Thyroid gland (tissue), 4 donors: ENCODE results near the gene OBSCN. TPM values are rescaled to one million over a fixed set of nuclear protein-coding genes. Genes with fewer than 3 reads are reported as not detected.

Experiments used
- DNase-seq, 2 donors: peaks; one replicate each; pipeline ENCODE4 v3.0.0-alpha.2; 2019
- H3K27ac ChIP-seq, 3 donors: fragments of 200-600 bp; sonication (generic); 1 replicate in 2 of 3; 2 replicates in 1 of 3; pipeline ENCODE4 v1.5.1; 2016 to 2019; ENCODE audit warnings: mild to moderate bottlenecking in 1 of 3, moderate library complexity in 1 of 3
- H3K27me3 ChIP-seq: fragments of 200-600 bp; sonication (generic); one replicate; pipeline ENCODE4 v1.5.1; 2019
- H3K36me3 ChIP-seq, 2 donors: fragments of 200-600 bp; sonication (generic); one replicate each; pipeline ENCODE4 v1.5.1; 2016 to 2019
- H3K4me1 ChIP-seq, 2 donors: fragments of 200-600 bp; sonication (generic); one replicate each; pipeline ENCODE4 v1.5.1; 2017 to 2019
- H3K4me3 ChIP-seq, 3 donors: fragments of 200-600 bp; sonication (generic); replicated peaks in 1 of 3; 1 replicate in 2 of 3; 2 replicates in 1 of 3; pipeline ENCODE4 v1.5.1; 2016; ENCODE audit warnings: mild to moderate bottlenecking in 1 of 3
- H3K9me3 ChIP-seq: fragments of 200-600 bp; sonication (generic); one replicate; pipeline ENCODE4 v1.5.1; 2017
- POLR2A ChIP-seq, 2 donors: fragments of 450-650 bp; IDR thresholded peaks; one replicate each; pipeline ENCODE4 v1.6.1; 2017; ENCODE audit warnings: antibody characterized with exemption in 2 of 2, mild to moderate bottlenecking in 2 of 2, moderate library complexity in 1 of 2
- WGBS, 2 donors: methylation state at CpG; one replicate each; pipeline ENCODE4 v1.1.5; 2017; 5-methylcytosine and 5-hydroxymethylcytosine counted together
- intact Hi-C: fragments of 100-400 bp; cut with DNase I; formaldehyde crosslinking; loops from one replicate; pipeline ENCODE4 v1.15.1; 2023
- total RNA-seq, 4 donors: library from RNA; depleted of rRNA; stranded (reverse); fragments of >200 nt; gene quantifications; one replicate each; pipeline ENCODE4 v1.2.3, GENCODE V29; 2016
- TF ChIP-seq, protein P1 (sequence below), 6 experiments: fragments of 200-600 bp in 3 of 6; fragments of 450-650 bp in 3 of 6; sonication (generic) in 3 of 6; IDR thresholded peaks; one replicate each; pipeline ENCODE4 v1.5.1; 2016 to 2019; ENCODE audit warnings: antibody characterized with exemption in 6 of 6, mild to moderate bottlenecking in 2 of 6, inconsistent platforms in 1 of 6, moderate library complexity in 1 of 6

The OBSCN gene
- total RNA-seq, 4 donors from 2014 or later = 24.0 to 35.1 (median 31.5) TPM

DNA sequence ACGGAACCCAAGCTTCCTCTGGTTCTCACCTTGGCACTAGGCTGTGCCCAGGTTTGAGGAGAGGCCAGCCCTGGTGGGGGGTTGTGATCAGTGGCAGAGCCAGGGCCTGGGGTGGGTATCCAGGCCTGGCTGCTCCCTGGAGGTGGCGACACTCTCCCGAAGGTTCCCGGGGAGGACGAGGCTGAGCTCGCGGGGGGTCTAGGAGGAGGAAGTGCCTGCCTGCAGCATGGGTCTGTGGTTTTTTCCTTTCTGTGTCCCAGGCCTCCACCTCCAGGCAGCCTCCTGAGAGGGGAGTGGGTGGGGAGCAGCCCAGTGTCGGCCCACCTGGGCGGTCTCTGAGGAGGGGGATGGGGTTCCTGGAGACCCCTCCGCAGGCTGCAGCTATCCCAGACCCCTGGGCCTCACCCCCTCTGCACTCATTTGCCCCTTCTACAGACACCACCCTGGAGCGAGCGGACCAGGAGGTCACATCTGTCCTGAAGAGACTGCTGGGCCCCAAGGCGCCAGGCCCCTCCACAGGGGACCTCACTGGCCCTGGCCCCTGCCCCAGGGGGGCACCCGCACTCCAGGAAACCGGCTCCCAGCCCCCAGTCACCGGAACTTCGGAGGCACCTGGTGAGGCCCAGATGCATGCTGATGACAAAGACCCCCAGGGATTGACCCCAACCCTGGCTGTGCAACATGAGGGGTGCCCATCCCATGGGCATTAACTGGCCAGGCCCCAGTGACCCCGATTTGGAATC is 154.5 kb downstream of the OBSCN start:
- intact Hi-C loops = no loop called here
- WGBS, 2 donors = 71 to 73% methylated on average over 12 of the region's 18 CpGs
- no peak overlapping the region for H3K4me3 ChIP-seq
- H3K9me3 ChIP-seq = no peaks in the 10 kb centered on the region
- H3K4me1 ChIP-seq = no peaks in the 10 kb centered on the region
- no peaks in the 10 kb centered on the region for H3K36me3 ChIP-seq
- DNase-seq = no peak
- no peaks in the 10 kb centered on the region for H3K27me3 ChIP-seq
- TF ChIP-seq POLR2A (IDR thresholded peaks at IDR 0.05) = no peak
- TF ChIP-seq, protein P1, sequence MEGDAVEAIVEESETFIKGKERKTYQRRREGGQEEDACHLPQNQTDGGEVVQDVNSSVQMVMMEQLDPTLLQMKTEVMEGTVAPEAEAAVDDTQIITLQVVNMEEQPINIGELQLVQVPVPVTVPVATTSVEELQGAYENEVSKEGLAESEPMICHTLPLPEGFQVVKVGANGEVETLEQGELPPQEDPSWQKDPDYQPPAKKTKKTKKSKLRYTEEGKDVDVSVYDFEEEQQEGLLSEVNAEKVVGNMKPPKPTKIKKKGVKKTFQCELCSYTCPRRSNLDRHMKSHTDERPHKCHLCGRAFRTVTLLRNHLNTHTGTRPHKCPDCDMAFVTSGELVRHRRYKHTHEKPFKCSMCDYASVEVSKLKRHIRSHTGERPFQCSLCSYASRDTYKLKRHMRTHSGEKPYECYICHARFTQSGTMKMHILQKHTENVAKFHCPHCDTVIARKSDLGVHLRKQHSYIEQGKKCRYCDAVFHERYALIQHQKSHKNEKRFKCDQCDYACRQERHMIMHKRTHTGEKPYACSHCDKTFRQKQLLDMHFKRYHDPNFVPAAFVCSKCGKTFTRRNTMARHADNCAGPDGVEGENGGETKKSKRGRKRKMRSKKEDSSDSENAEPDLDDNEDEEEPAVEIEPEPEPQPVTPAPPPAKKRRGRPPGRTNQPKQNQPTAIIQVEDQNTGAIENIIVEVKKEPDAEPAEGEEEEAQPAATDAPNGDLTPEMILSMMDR (IDR thresholded peaks at IDR 0.05) = no peak
- H3K27ac ChIP-seq = no peak overlapping the region

DNA sequence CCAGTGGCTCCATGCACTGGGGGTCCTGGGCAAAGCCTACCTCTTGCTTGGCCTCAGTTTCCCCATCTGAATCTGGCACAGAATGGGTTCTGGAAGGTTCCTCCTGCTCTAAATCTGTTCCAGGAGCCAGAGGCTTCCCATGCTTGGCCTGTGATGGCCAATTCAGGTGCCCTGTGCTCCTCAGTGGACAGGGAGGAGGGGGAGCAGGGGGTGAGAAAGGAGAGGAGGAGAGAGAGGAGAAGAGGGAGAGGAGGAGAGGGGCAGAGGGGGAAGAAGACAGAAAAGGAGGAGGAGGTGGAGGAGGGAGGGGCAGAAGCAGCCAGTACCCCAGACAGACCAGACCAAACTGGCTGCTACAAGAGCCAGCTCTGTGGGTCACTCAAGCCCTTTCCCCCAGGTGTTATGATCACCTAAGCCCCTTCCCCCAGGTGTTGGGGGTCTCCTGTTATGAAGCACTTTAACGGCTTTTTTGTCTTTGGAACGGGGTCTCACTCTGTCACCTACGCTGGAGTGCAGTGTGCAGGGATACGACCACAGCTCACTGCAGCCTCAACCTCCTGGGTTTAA is 155.1 kb downstream of the OBSCN start:
- Histone ChIP-seq H3K4me1 (peaks cover 0 to 2% of the 10 kb centered on the region in 2 donors), H3K36me3 (no peaks in the 10 kb centered on the region), H3K27me3 (no peaks in the 10 kb centered on the region), H3K9me3 (no peaks in the 10 kb centered on the region), H3K4me3 (no peak overlapping the region), H3K27ac (no peak overlapping the region)
- WGBS, 2 donors = 72 to 81% methylated on average over 4 of the region's 4 CpGs
- DNase-seq = peak in 1 of 2 donors; percentile 1
- intact Hi-C loops = no loop called here
- TF ChIP-seq, protein P1 (IDR thresholded peaks at IDR 0.05) = no peak
- TF ChIP-seq POLR2A (IDR thresholded peaks at IDR 0.05) = no peak

GRCh38 chr1:228363686-228364067 is 155.8 kb downstream of the OBSCN start:
- peaks cover 0 to 5% of the 10 kb centered on the region in 2 donors for H3K4me1 ChIP-seq
- no peak overlapping the region for H3K4me3 ChIP-seq
- H3K27me3 ChIP-seq = no peaks in the 10 kb centered on the region
- TF ChIP-seq, protein P1 (IDR thresholded peaks at IDR 0.05) = no peak
- TF ChIP-seq POLR2A (IDR thresholded peaks at IDR 0.05) = no peak
- no peaks in the 10 kb centered on the region for H3K36me3 ChIP-seq
- H3K9me3 ChIP-seq = no peaks in the 10 kb centered on the region
- DNase-seq = peak in 1 of 2 donors; percentile 3
- H3K27ac ChIP-seq = no peak overlapping the region
- 56 to 84% methylated on average over 6 to 8 of the region's 9 CpGs for WGBS, 2 donors
- intact Hi-C loops = no loop called here

DNA sequence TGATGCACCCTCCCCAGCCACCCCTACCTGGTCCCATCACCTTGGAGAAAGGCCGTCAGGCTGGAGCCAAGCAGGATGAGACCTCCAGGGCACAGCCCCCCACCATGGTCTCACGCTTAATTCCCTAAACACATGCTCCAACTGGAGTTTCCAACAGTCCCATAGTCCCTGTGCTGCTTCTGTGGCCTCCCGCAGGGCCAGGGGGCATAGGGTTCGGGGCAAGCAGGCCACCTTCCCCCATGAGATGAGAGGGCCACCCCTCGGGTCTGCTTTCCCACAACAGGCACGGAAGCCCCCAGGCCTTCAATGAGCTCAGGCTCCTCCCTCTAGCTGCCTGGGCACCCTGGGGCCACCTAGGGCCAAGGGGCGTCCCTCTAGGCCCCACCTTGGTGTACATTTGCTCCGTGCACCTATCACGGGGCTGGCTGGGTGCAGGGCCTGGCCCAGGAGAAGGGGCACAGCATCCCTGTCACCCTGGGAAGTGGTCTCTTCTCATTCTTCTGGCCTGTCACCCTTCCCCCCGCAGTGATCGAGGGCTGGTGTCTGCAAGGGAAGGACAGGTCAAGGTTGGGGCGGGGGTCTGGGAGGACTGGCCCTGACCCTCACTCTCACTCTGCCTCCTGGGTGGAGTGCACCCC is 156.3 kb downstream of the OBSCN start:
- peaks cover 0 to 5% of the 10 kb centered on the region in 2 donors for H3K4me1 ChIP-seq
- no peaks in the 10 kb centered on the region for H3K9me3 ChIP-seq
- H3K27ac ChIP-seq = no peak overlapping the region
- 76 to 88% methylated on average over 3 to 8 of the region's 12 CpGs for WGBS, 2 donors
- H3K27me3 ChIP-seq = no peaks in the 10 kb centered on the region
- no peaks in the 10 kb centered on the region for H3K36me3 ChIP-seq
- no peak for DNase-seq
- H3K4me3 ChIP-seq = no peak overlapping the region
- intact Hi-C loops = no loop called here
- TF ChIP-seq, protein P1 (IDR thresholded peaks at IDR 0.05) = no peak
- TF ChIP-seq POLR2A (IDR thresholded peaks at IDR 0.05) = no peak
